GM10248 (cell line): ENCODE measurements around the gene SF3B4.

Experiments
- CTCF ChIA-PET: fragments of 300-600 bp; sonication (Branson Sonifier 250); formaldehyde crosslinking; extraction: SDS; loops from one replicate; lab custom pipeline; 2021; ENCODE audit warnings: antibody characterized with exemption; lab: Yijun Ruan, JAX
- POLR2A ChIA-PET: fragments of 350-650 bp; sonication (Branson Sonifier 250); formaldehyde crosslinking; extraction: SDS; loops from one replicate; lab custom pipeline; 2020; ENCODE audit warnings: antibody characterized with exemption; lab: Yijun Ruan, JAX
- DNase-seq: peaks from one replicate; pipeline ENCODE4 v3.0.0; 2012; ENCODE audit errors: extremely low spot score
- CTCF ChIP-seq: IDR thresholded peaks from 2 replicates; pipeline ENCODE4 v1.5.1; 2012; ENCODE audit warnings: mild to moderate bottlenecking, low read depth; ENCODE audit errors: extremely low read depth, missing control alignments, control extremely low read depth

Gene SF3B4

GRCh38 chr1:149936170-149936991 is 8.8 kb upstream of the SF3B4 start, which contains the start of gene MTMR11:
TSS of gene MTMR11 (minus strand) at chr1:149936879. CDS start at chr1:149936647, 232 bp downstream.
- CTCF ChIA-PET: interaction anchor here (0.8 to 1.1 kb wide), 2 partner anchors 26 to 229 kb away, joined by 3 read pairs; no protein-coding TSS in a partner anchor
- POLR2A ChIA-PET: no interaction called here
- no peak for TF ChIP-seq CTCF
- no peak for DNase-seq

GRCh38 chr1:149934356-149934755 is 6.8 kb upstream of the SF3B4 start:
- DNase-seq: no peak
- CTCF ChIA-PET: interaction anchor here (0.7 to 2.7 kb wide), 3 partner anchors 12 to 27 kb away, joined by 3 to 16 read pairs (median 4); no protein-coding TSS in a partner anchor
- TF ChIP-seq CTCF: no peak
- POLR2A ChIA-PET: interaction anchor here (2.6 kb wide), 1 partner anchor 48 kb away, joined by 7 read pairs; a partner anchor contains a TSS

GRCh38 chr1:149933208-149933607 is 5.6 kb upstream of the SF3B4 start:
- ChIA-PET POLR2A (interaction anchor here (2.6 kb wide), 1 partner anchor 47 kb away, joined by 7 read pairs; a partner anchor contains a TSS), CTCF (interaction anchor here (1.3 to 2.7 kb wide), 3 partner anchors 11 to 28 kb away, joined by 3 to 16 read pairs (median 4); no protein-coding TSS in a partner anchor)
- no peak for DNase-seq
- TF ChIP-seq CTCF: no peak

- TF ChIP-seq CTCF: no peak
- DNase-seq: no peak
- CTCF ChIA-PET: interaction anchor here (1.6 to 2.7 kb wide), 2 partner anchors 15 to 29 kb away, joined by 3 to 16 read pairs; no protein-coding TSS in a partner anchor
- POLR2A ChIA-PET: interaction anchor here (2.6 kb wide), 1 partner anchor 46 kb away, joined by 7 read pairs; a partner anchor contains a TSS
Measured at GRCh38 chr1:149932474-149932873, 4.9 kb upstream of the SF3B4 start.

- CTCF ChIA-PET: interaction anchor here (2.7 kb wide), 1 partner anchor 30 kb away, joined by 16 read pairs; no protein-coding TSS in a partner anchor
- no peak for DNase-seq
- TF ChIP-seq CTCF: no peak
- POLR2A ChIA-PET: no interaction called here
Measured at GRCh38 chr1:149931212-149931790, 3.7 kb upstream of the SF3B4 start.

GRCh38 chr1:149929856-149930255 is 2.3 kb upstream of the SF3B4 start:
- no peak for TF ChIP-seq CTCF

More at GRCh38 chr1:149929856-149930255, 2.3 kb upstream of the SF3B4 start:
- CTCF ChIA-PET: interaction anchor here (0.6 to 1.9 kb wide), 5 partner anchors 10 to 37 kb away, joined by 3 to 6 read pairs (median 4); no protein-coding TSS in a partner anchor
- no peak for DNase-seq
- POLR2A ChIA-PET: no interaction called here
